ENCODE results near the gene COL11A1.

The COL11A1 gene

GRCh38 chr1:102875756-102876155 lies 232.6 kb downstream of the COL11A1 start:
- no peaks in the 10 kb centered on the region for H3K36me3 ChIP-seq (ENCODE audit: control insufficient read depth in 2 of 2, insufficient read depth in 1 of 2, low read length in 2 of 2)
- TF ChIP-seq GLI2 (tag by site-specific recombination; IDR thresholded peaks at IDR 0.05; ENCODE audit: borderline replicate concordance, low read depth) (no peak), ZNF221 (tag by site-specific recombination; IDR thresholded peaks at IDR 0.05; ENCODE audit: borderline replicate concordance) (no peak), INSM2 (tag by site-specific recombination; IDR thresholded peaks at IDR 0.05) (no peak), PRDM2 (tag by site-specific recombination; IDR thresholded peaks at IDR 0.05; ENCODE audit: borderline replicate concordance) (no peak), ZSCAN30 (tag by site-specific recombination; IDR thresholded peaks at IDR 0.05) (no peak), ZNF843 (tag by site-specific recombination; IDR thresholded peaks at IDR 0.05) (no peak), ZNF701 (tag by site-specific recombination; IDR thresholded peaks at IDR 0.05) (no peak), ZNF202 (tag by site-specific recombination; IDR thresholded peaks at IDR 0.05; ENCODE audit: borderline replicate concordance) (no peak)
- TF ChIP-seq, protein P1, sequence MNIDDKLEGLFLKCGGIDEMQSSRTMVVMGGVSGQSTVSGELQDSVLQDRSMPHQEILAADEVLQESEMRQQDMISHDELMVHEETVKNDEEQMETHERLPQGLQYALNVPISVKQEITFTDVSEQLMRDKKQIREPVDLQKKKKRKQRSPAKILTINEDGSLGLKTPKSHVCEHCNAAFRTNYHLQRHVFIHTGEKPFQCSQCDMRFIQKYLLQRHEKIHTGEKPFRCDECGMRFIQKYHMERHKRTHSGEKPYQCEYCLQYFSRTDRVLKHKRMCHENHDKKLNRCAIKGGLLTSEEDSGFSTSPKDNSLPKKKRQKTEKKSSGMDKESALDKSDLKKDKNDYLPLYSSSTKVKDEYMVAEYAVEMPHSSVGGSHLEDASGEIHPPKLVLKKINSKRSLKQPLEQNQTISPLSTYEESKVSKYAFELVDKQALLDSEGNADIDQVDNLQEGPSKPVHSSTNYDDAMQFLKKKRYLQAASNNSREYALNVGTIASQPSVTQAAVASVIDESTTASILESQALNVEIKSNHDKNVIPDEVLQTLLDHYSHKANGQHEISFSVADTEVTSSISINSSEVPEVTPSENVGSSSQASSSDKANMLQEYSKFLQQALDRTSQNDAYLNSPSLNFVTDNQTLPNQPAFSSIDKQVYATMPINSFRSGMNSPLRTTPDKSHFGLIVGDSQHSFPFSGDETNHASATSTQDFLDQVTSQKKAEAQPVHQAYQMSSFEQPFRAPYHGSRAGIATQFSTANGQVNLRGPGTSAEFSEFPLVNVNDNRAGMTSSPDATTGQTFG (tag by site-specific recombination; IDR thresholded peaks at IDR 0.05; ENCODE audit: borderline replicate concordance) = no peak
- H3K9me3 ChIP-seq (ENCODE audit: control insufficient read depth, insufficient read depth, low read depth, low read length) = no peaks in the 10 kb centered on the region
- H3K4me3 ChIP-seq (ENCODE audit: low read depth, low read length) = no peak overlapping the region
- H3K27ac ChIP-seq (ENCODE audit: extremely low read depth, low read depth, low read length) = no peak overlapping the region
- ChIA-PET CTCF (no interaction called here), POLR2A (no interaction called here)
- H3K4me1 ChIP-seq (ENCODE audit: control insufficient read depth, insufficient read depth, low read length) = no peaks in the 10 kb centered on the region

GRCh38 chr1:102872526-102872925 lies 235.8 kb downstream of the COL11A1 start:
- no peaks in the 10 kb centered on the region for H3K4me1 ChIP-seq (ENCODE audit: control insufficient read depth, insufficient read depth, low read length)
- ChIA-PET POLR2A (no interaction called here), CTCF (interaction anchor here (0.6 kb wide), 1 partner anchor 21 kb away, joined by 3 read pairs; no protein-coding TSS in a partner anchor)
- H3K9me3 ChIP-seq (ENCODE audit: control insufficient read depth, insufficient read depth, low read depth, low read length) = no peaks in the 10 kb centered on the region
- H3K27ac ChIP-seq (ENCODE audit: extremely low read depth, low read depth, low read length) = no peak overlapping the region
- H3K4me3 ChIP-seq (ENCODE audit: low read depth, low read length) = no peak overlapping the region
- H3K36me3 ChIP-seq (ENCODE audit: control insufficient read depth in 2 of 2, insufficient read depth in 1 of 2, low read length in 2 of 2) = no peaks in the 10 kb centered on the region
- TF ChIP-seq ZNF488 (tag by site-specific recombination; IDR thresholded peaks at IDR 0.05) = no peak
- TF ChIP-seq ZNF76 (tag by site-specific recombination; IDR thresholded peaks at IDR 0.05; ENCODE audit: borderline replicate concordance, low read depth) = no peak
- no peak for TF ChIP-seq ZFP37 (tag by site-specific recombination; IDR thresholded peaks at IDR 0.05)
- TF ChIP-seq ZNF561 (tag by site-specific recombination; IDR thresholded peaks at IDR 0.05; ENCODE audit: borderline replicate concordance) = no peak
- TF ChIP-seq SP7 (tag by site-specific recombination; IDR thresholded peaks at IDR 0.05) = no peak
- TF ChIP-seq ZBTB11 (tag by site-specific recombination; conservative IDR thresholded peaks at IDR 0.05; ENCODE audit: low read depth) = no peak
- no peak for TF ChIP-seq ZNF394 (tag by site-specific recombination; IDR thresholded peaks at IDR 0.05; ENCODE audit: borderline replicate concordance)
- TF ChIP-seq ZNF658 (tag by site-specific recombination; IDR thresholded peaks at IDR 0.05) = no peak
- TF ChIP-seq ZNF501 (tag by site-specific recombination; IDR thresholded peaks at IDR 0.05) = no peak
- TF ChIP-seq ZNF548 (tag by site-specific recombination; IDR thresholded peaks at IDR 0.05) = no peak
- no peak for TF ChIP-seq ZFP41 (tag by site-specific recombination; IDR thresholded peaks at IDR 0.05; ENCODE audit: borderline replicate concordance)
- TF ChIP-seq ZNF768 (tag by site-specific recombination; IDR thresholded peaks at IDR 0.05) = no peak
